Measurements from ENCODE around the gene FMNL3. TPM values are rescaled to one million over a fixed set of nuclear protein-coding genes. Genes with fewer than 3 reads are reported as not detected.

Gene FMNL3
- total RNA-seq, 1 experiment from 2014 or later: 19.2 TPM

DNA sequence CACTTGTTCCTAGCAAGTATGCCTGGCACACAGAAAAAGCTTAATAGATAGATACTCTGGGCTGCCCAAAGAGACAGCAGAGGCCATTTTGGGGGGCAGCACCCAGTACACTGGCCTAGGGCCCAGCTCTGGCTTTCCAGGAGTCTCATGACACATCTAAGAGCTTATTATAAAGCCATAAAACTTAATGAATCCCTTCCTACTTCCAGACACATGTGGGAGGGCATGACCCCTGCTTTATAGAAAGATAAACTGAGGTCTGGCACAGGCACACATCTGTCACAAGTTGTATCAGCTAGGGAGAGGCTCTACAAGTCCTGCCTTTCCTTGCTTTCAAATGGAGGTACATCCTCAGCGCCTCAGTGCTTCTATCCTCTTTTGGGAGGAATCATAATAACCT lies 27.1 kb downstream of the FMNL3 start:
- Histone ChIP-seq H3K27ac (no peak overlapping the region), H3K9me3 (replicated peaks) (no peaks in the 10 kb centered on the region), H3K36me3 (no peaks in the 10 kb centered on the region), H3K4me3 (no peak overlapping the region), H3K27me3 (replicated peaks) (no peaks in the 10 kb centered on the region), H3K4me1 (replicated peaks) (0 out of 2 replicates have a peak, but pooled peaks cover 5% of the 10 kb centered on the region)
- DNase-seq (ENCODE audit: low read depth in 1 of 2, low spot score in 2 of 2): no peak

DNA sequence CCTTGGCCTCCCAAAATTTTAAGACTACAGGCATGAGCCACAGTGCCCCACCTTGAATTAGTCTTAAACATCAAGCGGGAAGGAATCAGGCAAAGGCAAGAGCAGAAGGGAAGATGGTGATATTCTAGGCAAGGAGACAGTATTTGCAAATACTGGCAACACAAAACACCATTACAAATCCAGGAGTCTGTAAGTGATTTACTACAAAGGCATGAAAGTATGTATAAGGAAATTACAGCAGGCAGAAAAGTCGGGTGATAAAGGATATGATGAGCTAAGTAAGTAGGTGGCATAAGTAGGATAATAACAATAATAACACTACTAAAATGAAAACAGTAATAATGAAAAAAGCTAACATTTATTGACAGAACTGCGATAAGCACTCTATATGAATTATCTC lies 28.5 kb downstream of the FMNL3 start:
- no peak for DNase-seq (ENCODE audit: low read depth in 1 of 2, low spot score in 2 of 2)
- Histone ChIP-seq H3K4me1 (replicated peaks) (peaks cover 18% of the 10 kb centered on the region), H3K9me3 (replicated peaks) (no peaks in the 10 kb centered on the region), H3K4me3 (no peak overlapping the region), H3K27me3 (replicated peaks) (no peaks in the 10 kb centered on the region), H3K36me3 (no peaks in the 10 kb centered on the region), H3K27ac (no peak overlapping the region)

DNA sequence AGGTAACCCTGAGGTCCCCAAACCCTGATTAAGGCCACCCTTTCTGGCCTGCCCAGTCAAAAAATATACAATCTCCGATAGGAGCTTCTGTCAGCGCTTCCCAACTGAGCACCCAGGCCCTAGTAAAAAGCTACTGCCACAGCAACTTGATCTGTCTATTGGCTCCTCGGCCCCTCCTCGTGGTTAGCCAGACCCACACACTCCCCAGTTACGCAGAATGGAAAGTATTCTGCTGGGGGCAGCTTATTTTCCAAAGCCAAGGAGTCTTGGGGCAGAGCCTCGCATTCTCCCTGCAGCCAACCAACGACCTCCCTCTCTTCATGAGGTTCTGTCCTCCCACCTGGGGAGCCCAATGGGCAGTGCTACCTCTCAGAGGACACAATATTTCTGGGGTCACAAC lies 32.1 kb downstream of the FMNL3 start:
- Histone ChIP-seq H3K9me3 (replicated peaks) (no peaks in the 10 kb centered on the region), H3K27me3 (replicated peaks) (no peaks in the 10 kb centered on the region), H3K4me3 (no peak overlapping the region), H3K27ac (no peak overlapping the region), H3K36me3 (no peaks in the 10 kb centered on the region), H3K4me1 (replicated peaks) (peaks cover 41% of the 10 kb centered on the region)
- no peak for DNase-seq (ENCODE audit: low read depth in 1 of 2, low spot score in 2 of 2)

DNA sequence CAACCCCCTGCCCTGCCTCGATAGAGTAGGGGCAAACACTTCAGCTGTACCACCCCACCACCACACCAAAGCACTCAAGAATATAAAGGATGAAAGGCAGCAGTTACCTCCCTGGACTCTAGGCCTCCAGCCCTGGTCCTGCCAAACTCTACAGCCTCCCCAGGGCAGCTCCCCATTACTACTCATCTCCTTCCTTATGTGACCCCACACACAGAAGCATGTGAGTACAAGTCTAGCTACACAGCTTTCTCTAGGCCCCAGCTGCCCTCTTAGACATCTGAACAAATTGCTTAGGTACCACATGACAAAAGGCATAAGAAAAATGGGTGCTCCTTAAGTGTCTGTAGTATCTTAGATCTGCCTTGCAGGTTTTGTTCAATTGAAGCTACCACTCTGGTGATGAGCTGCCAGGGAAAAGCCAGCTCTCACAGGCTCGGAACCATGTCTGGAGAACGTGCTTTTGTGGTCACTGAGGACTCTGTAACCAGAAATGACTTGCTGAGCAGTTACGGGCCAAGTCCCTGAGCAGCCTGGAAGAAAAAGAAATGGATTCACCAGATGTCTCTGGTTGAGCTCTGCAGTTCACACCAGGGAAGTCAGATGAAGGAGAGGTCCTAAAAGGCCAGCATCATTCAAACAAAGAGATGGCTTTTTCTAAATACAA lies 32.8 kb downstream of the FMNL3 start:
- no peaks in the 10 kb centered on the region for H3K36me3 ChIP-seq
- no peaks in the 10 kb centered on the region for H3K27me3 ChIP-seq (replicated peaks)
- H3K27ac ChIP-seq: peak overlapping the region; percentile 64
- H3K4me1 ChIP-seq (replicated peaks): peaks cover 41% of the 10 kb centered on the region
- no peaks in the 10 kb centered on the region for H3K9me3 ChIP-seq (replicated peaks)
- H3K4me3 ChIP-seq: no peak overlapping the region
- no peak for DNase-seq (ENCODE audit: low read depth in 1 of 2, low spot score in 2 of 2)

GRCh38 chr12:49673446-49674317 lies 33.5 kb downstream of the FMNL3 start:
- Histone ChIP-seq H3K27me3 (replicated peaks) (no peaks in the 10 kb centered on the region), H3K4me1 (replicated peaks) (peaks cover 41% of the 10 kb centered on the region), H3K27ac (peak overlapping the region; percentile 64), H3K9me3 (replicated peaks) (no peaks in the 10 kb centered on the region), H3K4me3 (no peak overlapping the region), H3K36me3 (no peaks in the 10 kb centered on the region)
- DNase-seq (ENCODE audit: low read depth in 1 of 2, low spot score in 2 of 2): peak; percentile 90 to 94

DNA sequence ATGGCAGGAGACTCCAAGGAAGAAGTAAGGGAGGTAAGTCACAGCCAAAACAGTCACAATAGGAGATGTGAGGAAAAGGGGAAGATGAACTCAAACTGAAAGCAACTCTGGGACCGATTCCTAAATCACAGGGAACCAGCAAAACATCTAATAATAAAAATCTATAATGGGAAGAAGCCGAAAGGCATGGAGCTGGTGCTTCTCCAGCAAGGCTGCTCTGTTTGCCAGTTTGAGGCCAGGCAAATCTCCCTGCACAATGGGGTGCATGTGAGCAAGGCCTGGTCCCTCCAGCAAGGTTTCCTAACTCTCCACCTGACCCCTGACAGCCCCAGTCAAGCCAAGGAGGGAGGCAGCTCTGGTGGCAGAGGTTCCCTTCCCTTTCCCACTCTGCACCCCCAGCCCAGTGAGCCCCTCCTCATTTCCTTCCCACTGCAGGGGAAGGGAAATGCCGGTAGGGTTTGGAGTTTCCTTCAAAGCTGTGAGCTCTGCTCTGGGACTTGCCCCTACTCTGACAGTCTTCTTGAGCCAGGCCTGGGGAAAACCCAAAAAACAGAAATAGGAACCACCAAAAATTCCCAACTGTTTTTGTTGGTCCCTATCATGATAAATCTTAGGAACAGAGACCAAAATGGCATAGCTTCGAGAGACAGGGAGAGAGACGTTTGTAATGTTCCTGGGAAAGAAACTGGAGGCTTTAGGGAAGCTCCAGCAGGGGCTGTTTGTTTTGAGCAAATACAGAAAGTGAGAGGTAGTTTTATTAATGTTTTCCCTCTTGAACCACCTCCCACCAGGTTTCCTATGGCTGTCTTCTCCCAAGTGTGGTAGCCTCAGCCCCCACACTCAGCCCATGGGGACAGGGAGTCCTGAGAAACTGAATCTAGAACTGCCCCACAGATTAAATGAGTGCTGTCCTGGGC lies 34.6 kb downstream of the FMNL3 start:
- H3K4me1 ChIP-seq (replicated peaks): peaks cover 41% of the 10 kb centered on the region
- H3K4me3 ChIP-seq: no peak overlapping the region
- DNase-seq (ENCODE audit: low read depth in 1 of 2, low spot score in 2 of 2): no peak
- no peaks in the 10 kb centered on the region for H3K9me3 ChIP-seq (replicated peaks)
- H3K27ac ChIP-seq: peak overlapping the region; percentile 40; the same call in 1 of the 2 replicates
- no peaks in the 10 kb centered on the region for H3K27me3 ChIP-seq (replicated peaks)
- no peaks in the 10 kb centered on the region for H3K36me3 ChIP-seq

- Histone ChIP-seq H3K36me3 (no peaks in the 10 kb centered on the region), H3K9me3 (replicated peaks) (no peaks in the 10 kb centered on the region), H3K4me3 (no peak overlapping the region), H3K4me1 (replicated peaks) (peaks cover 41% of the 10 kb centered on the region), H3K27me3 (replicated peaks) (no peaks in the 10 kb centered on the region), H3K27ac (no peak overlapping the region)
- DNase-seq (ENCODE audit: low read depth in 1 of 2, low spot score in 2 of 2): no peak
Measured at GRCh38 chr12:49671031-49671765, 36.0 kb downstream of the FMNL3 start.

GRCh38 chr12:49669796-49670195 lies 37.4 kb downstream of the FMNL3 start:
- Histone ChIP-seq H3K4me3 (no peak overlapping the region), H3K27me3 (replicated peaks) (no peaks in the 10 kb centered on the region), H3K27ac (no peak overlapping the region), H3K9me3 (replicated peaks) (no peaks in the 10 kb centered on the region), H3K4me1 (replicated peaks) (peaks cover 34% of the 10 kb centered on the region), H3K36me3 (no peaks in the 10 kb centered on the region)
- no peak for DNase-seq (ENCODE audit: low read depth in 1 of 2, low spot score in 2 of 2)

- Histone ChIP-seq H3K9me3 (replicated peaks) (no peaks in the 10 kb centered on the region), H3K4me1 (replicated peaks) (peaks cover 31% of the 10 kb centered on the region), H3K27ac (no peak overlapping the region), H3K4me3 (no peak overlapping the region), H3K27me3 (replicated peaks) (no peaks in the 10 kb centered on the region), H3K36me3 (0 out of 2 replicates have a peak, but pooled peaks cover 2% of the 10 kb centered on the region)
- no peak for DNase-seq (ENCODE audit: low read depth in 1 of 2, low spot score in 2 of 2)
Measured at GRCh38 chr12:49667325-49668090, 39.7 kb downstream of the FMNL3 start.

DNA sequence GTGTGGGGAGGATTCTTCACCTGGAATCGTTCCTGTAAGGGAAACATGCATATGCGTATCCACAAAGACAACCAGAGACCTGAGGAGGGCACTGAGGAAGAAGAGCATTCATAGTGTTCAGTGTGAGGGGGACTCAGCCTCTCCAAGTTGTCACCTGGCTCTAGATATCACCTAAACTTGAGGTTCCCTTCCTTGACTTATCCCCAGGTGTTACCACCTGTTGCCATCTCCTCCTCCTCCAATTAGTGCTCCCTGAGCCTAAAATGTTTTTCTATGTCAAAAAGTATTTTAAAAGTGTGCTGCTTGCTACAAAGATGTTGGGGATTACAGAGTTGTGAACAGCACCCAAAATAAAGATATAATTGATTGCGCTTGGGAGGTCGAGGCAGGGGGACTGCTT lies 41.0 kb downstream of the FMNL3 start:
- peaks cover 27% of the 10 kb centered on the region for H3K4me1 ChIP-seq (replicated peaks)
- H3K27me3 ChIP-seq (replicated peaks): no peaks in the 10 kb centered on the region
- H3K9me3 ChIP-seq (replicated peaks): no peaks in the 10 kb centered on the region
- peaks cover 14% of the 10 kb centered on the region for H3K36me3 ChIP-seq
- H3K27ac ChIP-seq: no peak overlapping the region
- H3K4me3 ChIP-seq: no peak overlapping the region
- no peak for DNase-seq (ENCODE audit: low read depth in 1 of 2, low spot score in 2 of 2)

DNA sequence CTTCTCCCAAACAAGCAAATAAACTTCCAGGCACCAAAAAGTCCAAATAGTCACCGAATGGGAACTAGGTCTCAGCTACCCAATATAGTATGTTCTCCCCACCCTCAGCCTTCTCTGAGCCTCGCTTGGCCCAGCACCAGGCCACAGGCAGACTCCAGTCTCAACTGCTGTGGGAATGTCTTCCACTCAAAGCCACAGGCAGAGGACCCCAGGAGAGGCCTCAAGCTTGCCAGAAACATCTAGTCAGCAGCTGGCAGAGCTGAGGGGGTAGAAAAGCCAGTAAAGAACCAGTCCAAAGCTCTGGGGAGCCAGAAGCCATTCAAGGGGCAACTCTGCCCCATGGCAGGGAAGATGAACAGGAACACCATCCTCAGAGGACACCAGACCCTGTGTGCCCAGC lies 41.8 kb downstream of the FMNL3 start:
- H3K4me1 ChIP-seq (replicated peaks): peaks cover 22% of the 10 kb centered on the region
- no peaks in the 10 kb centered on the region for H3K9me3 ChIP-seq (replicated peaks)
- H3K27me3 ChIP-seq (replicated peaks): no peaks in the 10 kb centered on the region
- H3K27ac ChIP-seq: no peak overlapping the region
- DNase-seq (ENCODE audit: low read depth in 1 of 2, low spot score in 2 of 2): no peak
- peaks cover 15% of the 10 kb centered on the region for H3K36me3 ChIP-seq
- no peak overlapping the region for H3K4me3 ChIP-seq

DNA sequence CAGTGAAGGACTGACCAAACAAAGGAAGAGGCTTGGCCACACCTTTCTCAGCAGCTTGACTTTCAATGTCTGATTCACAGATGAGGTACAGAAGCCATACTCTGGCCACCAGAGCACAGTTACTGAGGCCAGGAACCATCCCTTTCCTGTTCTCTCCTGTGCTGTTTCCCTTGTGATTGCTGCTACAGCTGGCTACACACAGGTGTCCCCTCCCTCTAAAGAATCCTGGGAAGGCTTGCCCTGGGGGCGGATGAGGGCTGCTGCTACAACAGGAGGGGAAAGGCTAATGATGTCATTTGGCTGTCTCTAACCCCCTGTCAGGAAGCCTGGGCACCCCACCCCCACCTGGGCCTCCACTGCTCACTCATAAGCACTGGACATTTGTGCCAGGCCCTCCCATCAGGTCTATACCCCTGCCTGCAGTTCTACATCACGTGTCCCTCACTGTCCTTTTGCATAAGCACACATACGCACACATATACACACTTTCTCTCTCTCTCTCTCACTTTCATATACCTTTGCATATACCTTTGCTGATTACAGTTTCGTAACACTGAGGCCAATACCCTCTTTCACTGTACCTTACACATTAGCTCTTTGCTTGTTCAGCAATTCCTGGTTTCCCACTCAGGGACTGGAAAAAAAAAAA lies 42.5 kb downstream of the FMNL3 start:
- Histone ChIP-seq H3K9me3 (replicated peaks) (no peaks in the 10 kb centered on the region), H3K27ac (no peak overlapping the region; the same call in 1 of the 2 replicates), H3K27me3 (replicated peaks) (no peaks in the 10 kb centered on the region), H3K36me3 (peaks cover 15% of the 10 kb centered on the region), H3K4me1 (replicated peaks) (peaks cover 22% of the 10 kb centered on the region), H3K4me3 (no peak overlapping the region)
- DNase-seq (ENCODE audit: low read depth in 1 of 2, low spot score in 2 of 2): no peak
